Cerebellar nuclear complex (tissue), 1 donor: ENCODE data around the gene INAFM2.

Experiments
- DNase-seq, 2 experiments: peaks; one replicate each; lab custom pipeline; 2025; lab: John Stamatoyannopoulos, UW

INAFM2 gene

GRCh38 chr15:40364251-40364650, 40.8 kb downstream of the INAFM2 start:
- no peak for DNase-seq

- no peak for DNase-seq
These were observed 41.5 kb downstream of the INAFM2 start for GRCh38 chr15:40365016-40365415.

- DNase-seq: no peak
These were observed 42.3 kb downstream of the INAFM2 start for GRCh38 chr15:40365624-40366456.

- peak; percentile 45 to 78 for DNase-seq
These were observed 43.2 kb downstream of the INAFM2 start for GRCh38 chr15:40366457-40367370.

- DNase-seq: no peak
These were observed 43.8 kb downstream of the INAFM2 start for GRCh38 chr15:40367371-40367685.

GRCh38 chr15:40367686-40368611, 44.5 kb downstream of the INAFM2 start:
- peak in 1 of 2 experiments; percentile 34 for DNase-seq

- DNase-seq: no peak
These were observed 45.4 kb downstream of the INAFM2 start for GRCh38 chr15:40368719-40369473.

- DNase-seq: no peak
These were observed 46.0 kb downstream of the INAFM2 start for GRCh38 chr15:40369474-40369869.

GRCh38 chr15:40369971-40370370, 46.5 kb downstream of the INAFM2 start:
- no peak for DNase-seq

- DNase-seq: no peak
These were observed 49.5 kb downstream of the INAFM2 start for GRCh38 chr15:40372981-40373380.
